Measurements from ENCODE around the gene VPS13D.

DNA sequence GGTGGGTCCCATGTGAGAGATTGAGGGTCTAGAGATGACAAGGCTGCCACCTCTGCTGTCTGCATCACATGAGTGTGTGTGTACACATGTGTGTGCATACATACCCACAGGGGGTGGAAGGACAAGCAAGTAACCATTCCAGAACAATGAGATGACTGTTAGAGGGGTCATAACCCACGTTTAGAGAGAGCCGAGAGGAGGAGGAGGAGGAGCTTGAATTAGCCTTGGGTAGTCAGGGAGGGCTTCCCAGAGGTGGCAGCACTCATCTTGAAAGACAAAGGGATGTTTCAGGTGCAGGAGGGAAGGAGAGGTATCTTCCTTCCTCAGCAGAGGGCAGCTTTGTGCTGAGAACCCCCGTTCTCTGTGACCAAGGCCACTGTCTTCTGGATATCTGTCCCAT lies 41.7 kb upstream of the VPS13D start:
- TF ChIP-seq, protein P1, sequence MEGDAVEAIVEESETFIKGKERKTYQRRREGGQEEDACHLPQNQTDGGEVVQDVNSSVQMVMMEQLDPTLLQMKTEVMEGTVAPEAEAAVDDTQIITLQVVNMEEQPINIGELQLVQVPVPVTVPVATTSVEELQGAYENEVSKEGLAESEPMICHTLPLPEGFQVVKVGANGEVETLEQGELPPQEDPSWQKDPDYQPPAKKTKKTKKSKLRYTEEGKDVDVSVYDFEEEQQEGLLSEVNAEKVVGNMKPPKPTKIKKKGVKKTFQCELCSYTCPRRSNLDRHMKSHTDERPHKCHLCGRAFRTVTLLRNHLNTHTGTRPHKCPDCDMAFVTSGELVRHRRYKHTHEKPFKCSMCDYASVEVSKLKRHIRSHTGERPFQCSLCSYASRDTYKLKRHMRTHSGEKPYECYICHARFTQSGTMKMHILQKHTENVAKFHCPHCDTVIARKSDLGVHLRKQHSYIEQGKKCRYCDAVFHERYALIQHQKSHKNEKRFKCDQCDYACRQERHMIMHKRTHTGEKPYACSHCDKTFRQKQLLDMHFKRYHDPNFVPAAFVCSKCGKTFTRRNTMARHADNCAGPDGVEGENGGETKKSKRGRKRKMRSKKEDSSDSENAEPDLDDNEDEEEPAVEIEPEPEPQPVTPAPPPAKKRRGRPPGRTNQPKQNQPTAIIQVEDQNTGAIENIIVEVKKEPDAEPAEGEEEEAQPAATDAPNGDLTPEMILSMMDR (IDR thresholded peaks at IDR 0.05): no peak
- no peak for TF ChIP-seq POLR2A (IDR thresholded peaks at IDR 0.05)

Measured in thyroid gland (tissue), 4 donors.